GM12878 (cell line): Measurements from ENCODE around the gene TRABD2B. TPM values are rescaled to one million over a fixed set of nuclear protein-coding genes. Genes with fewer than 3 reads are reported as not detected.

Experiments used
- E2F8 ChIP-seq: fragments of 450-650 bp; IDR thresholded peaks from 2 replicates; pipeline ENCODE4 v1.6.1; 2018; ENCODE audit warnings: mild to moderate bottlenecking, low read depth, moderate library complexity; ENCODE audit not compliant: partially characterized antibody
- FOS ChIP-seq: IDR thresholded peaks from 3 replicates; pipeline ENCODE4 v1.6.1; 2011; ENCODE audit warnings: borderline replicate concordance; ENCODE audit not compliant: insufficient read length; ENCODE audit errors: extremely low read depth
- IKZF2 ChIP-seq, 2 experiments: fragments of 450-650 bp; IDR thresholded peaks; 2 replicates each; pipeline ENCODE4 v1.6.1; 2017; ENCODE audit warnings: mild to moderate bottlenecking in 2 of 2, moderate library complexity in 2 of 2
- NRF1 ChIP-seq: conservative IDR thresholded peaks from 2 replicates; pipeline ENCODE4 v1.6.1; 2011; ENCODE audit warnings: mild to moderate bottlenecking, low read depth, low read length, improper control_type of control experiment
- PKNOX1 ChIP-seq: fragments of 450-650 bp; IDR thresholded peaks from 2 replicates; pipeline ENCODE4 v1.6.1; 2016; ENCODE audit warnings: mild to moderate bottlenecking
- SMARCA5 ChIP-seq: fragments of 450-650 bp; IDR thresholded peaks from 2 replicates; pipeline ENCODE4 v1.6.1; 2017; ENCODE audit warnings: mild to moderate bottlenecking
- YY1 ChIP-seq: IDR thresholded peaks from 2 replicates; pipeline ENCODE4 v1.6.1; 2011; ENCODE audit warnings: low read depth, mild to moderate bottlenecking, low read length
- polyA plus RNA-seq, 11 experiments: library from polyadenylated mRNA; depleted of rRNA in 4 of 11; unstranded in 6 of 11; stranded (reverse) in 5 of 11; fragments of >200 nt; fragmentation: Nextera tagmentation in 4 of 11; fragmentation: Illumina TruSeq in 1 of 11; extraction: Ambion mirVana in 4 of 11; extraction: Trizol in 1 of 11; gene quantifications; 1 replicate in 1 of 11; 2 replicates in 10 of 11; pipeline versions ENCODE4 v1.2.1 to v1.2.3, GENCODE V29; 2011 to 2016; ENCODE audit warnings: inconsistent platforms in 2 of 11, missing spikeins in 2 of 11, low read depth in 1 of 11
- total RNA-seq, 4 experiments: library from RNA; depleted of rRNA in 3 of 4; stranded (reverse); fragments of >200 nt in 3 of 4; fragmentation: Illumina TruSeq in 1 of 4; extraction: Trizol in 1 of 4; gene quantifications; 2 replicates each; pipeline versions ENCODE4 v1.2.1 to v1.2.3, GENCODE V29; 2013 to 2021
- TF ChIP-seq, protein P1 (sequence below): fragments of 450-650 bp; formaldehyde crosslinking; IDR thresholded peaks from 2 replicates; pipeline ENCODE4 v1.4.0; 2022; ENCODE audit warnings: mild to moderate bottlenecking, moderate library complexity

TRABD2B gene
- total and polyA plus RNA-seq, 10 of the 15 experiments (the other 5 are each of a cell fraction or from before 2014, with no cell fraction given): not detected

DNA sequence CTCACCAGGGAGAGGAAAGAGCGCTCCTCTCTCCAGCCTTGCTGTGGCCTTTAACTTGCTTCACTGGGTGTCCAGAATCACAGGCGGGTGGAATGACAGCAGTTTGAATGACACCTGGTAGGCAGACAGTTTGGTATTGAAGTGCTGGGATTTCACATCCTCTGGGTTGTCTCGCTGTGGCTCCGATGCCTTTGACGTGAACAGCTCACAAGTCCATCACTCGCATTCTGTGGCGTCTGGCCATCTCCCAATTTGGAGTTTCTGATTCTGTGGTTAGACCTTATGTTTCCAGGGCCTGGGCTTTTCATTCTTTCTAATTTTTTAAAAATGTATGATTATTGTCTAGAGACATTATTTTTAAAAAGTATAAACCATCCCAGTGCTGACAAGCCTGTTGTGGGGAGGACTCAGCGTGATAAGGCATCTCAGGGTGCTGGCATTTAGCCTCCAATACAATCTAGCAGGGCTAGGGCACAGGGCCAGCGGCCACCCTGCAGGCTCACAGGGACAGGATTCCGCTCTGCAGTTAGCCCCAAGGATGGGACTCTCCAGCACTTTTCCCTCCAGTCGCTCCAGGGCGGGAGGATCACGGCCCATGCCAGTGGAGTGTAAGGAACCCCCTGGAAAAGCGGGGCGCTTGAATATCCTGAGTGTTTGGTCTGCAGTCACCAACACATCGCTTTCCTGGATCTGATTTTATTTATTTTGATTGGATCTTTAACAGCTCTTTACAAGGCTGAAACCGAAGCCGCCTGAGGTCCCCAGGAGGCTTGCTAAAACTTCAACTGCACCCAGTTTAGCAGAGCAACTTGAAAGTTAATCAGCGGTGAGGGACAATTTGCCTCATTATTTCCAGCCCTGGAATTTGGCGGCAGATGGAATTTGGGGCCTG is 178.3 kb downstream of the TRABD2B start (continued):
- TF ChIP-seq FOS (no peak), NRF1 (no peak), SMARCA5 (no peak), YY1 (no peak), PKNOX1 (no peak), IKZF2 (IDR thresholded peaks at IDR 0.05) (no peak), E2F8 (no peak)
- TF ChIP-seq, protein P1, sequence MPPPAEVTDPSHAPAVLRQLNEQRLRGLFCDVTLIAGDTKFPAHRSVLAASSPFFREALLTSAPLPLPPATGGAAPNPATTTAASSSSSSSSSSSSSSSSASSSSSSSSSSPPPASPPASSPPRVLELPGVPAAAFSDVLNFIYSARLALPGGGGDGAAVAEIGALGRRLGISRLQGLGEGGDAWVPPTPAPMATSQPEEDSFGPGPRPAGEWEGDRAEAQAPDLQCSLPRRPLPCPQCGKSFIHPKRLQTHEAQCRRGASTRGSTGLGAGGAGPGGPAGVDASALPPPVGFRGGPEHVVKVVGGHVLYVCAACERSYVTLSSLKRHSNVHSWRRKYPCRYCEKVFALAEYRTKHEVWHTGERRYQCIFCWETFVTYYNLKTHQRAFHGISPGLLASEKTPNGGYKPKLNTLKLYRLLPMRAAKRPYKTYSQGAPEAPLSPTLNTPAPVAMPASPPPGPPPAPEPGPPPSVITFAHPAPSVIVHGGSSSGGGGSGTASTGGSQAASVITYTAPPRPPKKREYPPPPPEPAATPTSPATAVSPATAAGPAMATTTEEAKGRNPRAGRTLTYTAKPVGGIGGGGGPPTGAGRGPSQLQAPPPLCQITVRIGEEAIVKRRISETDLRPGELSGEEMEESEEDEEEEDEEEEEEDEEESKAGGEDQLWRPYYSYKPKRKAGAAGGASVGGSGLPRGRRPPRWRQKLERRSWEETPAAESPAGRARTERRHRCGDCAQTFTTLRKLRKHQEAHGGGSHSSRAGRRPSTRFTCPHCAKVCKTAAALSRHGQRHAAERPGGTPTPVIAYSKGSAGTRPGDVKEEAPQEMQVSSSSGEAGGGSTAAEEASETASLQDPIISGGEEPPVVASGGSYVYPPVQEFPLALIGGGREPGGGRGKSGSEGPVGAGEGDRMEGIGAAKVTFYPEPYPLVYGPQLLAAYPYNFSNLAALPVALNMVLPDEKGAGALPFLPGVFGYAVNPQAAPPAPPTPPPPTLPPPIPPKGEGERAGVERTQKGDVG: no peak
